ENCODE measurements around the gene HBE1. TPM values are rescaled to one million over a fixed set of nuclear protein-coding genes. Genes with fewer than 3 reads are reported as not detected.

Gene HBE1
- total and polyA plus RNA-seq, 10 of the 15 experiments (the other 5 are each of a cell fraction or from before 2014, with no cell fraction given) = 0.13 to 2.7 (median 0.62) TPM; not detected in 5

DNA sequence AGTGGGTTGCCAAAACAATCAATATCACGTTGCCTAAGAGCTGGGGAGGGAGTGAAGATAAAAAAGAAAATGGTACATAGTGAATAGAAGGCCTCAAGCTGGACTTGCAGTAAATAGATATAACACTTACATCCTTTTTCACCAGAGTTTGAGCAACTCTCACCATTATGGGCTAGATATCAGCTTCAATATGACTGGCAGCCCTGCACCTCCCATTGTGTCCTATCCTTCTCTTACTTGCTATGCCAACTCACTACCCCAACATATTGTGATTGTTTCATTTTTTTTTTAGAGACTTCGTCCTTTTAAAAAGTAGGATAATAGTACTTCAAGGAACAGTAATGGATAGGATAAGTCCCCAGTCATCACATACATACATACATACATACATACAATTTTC is 27.5 kb downstream of the HBE1 start:
- Histone ChIP-seq H3K9ac (ENCODE audit: control insufficient read depth, insufficient read depth, low read length) (no peak overlapping the region), H4K20me1 (ENCODE audit: control insufficient read depth, insufficient read depth) (no peaks in the 10 kb centered on the region), H3K4me3 (no peak overlapping the region), H3K79me2 (ENCODE audit: control insufficient read depth, insufficient read depth, low read length) (no peaks in the 10 kb centered on the region), H3K27ac (ENCODE audit: control insufficient read depth, insufficient read depth) (no peak overlapping the region), H3K27me3 (replicated peaks in 1 of 2; ENCODE audit: control insufficient read depth in 2 of 2, insufficient read depth in 2 of 2, low read length in 1 of 2) (peaks cover 0 to 2% of the 10 kb centered on the region in 2 experiments; a peak in 1 of 4 replicates), H3K4me1 (ENCODE audit: control insufficient read depth, insufficient read depth, low read length) (no peaks in the 10 kb centered on the region), H3K36me3 (ENCODE audit: control insufficient read depth in 2 of 2, insufficient read depth in 2 of 2, low read length in 1 of 2) (no peaks in the 10 kb centered on the region), H3K4me2 (ENCODE audit: control insufficient read depth, insufficient read depth) (no peak overlapping the region), H3K9me3 (replicated peaks; ENCODE audit: control insufficient read depth, insufficient read depth, low read length) (no peaks in the 10 kb centered on the region), H2AFZ (ENCODE audit: control insufficient read depth, low read depth, low read length) (no peak overlapping the region)
- ChIA-PET POLR2A (no interaction called here), SMC1A (ENCODE audit: uncharacterized antibody, unreplicated experiment) (no interaction called here), RAD21 (ENCODE audit: unreplicated experiment) (no interaction called here), CTCF (interaction anchor here (0.6 kb wide), 1 partner anchor 359 kb away, joined by 3 read pairs; no protein-coding TSS in a partner anchor)
- intact Hi-C loops (cut with micrococcal nuclease; ENCODE audit: unreplicated experiment) (no loop called here), in situ Hi-C loops (cut with MboI) (no loop called here)
- DNase-seq (ENCODE audit: low read depth, low spot score) (no peak), FAIRE-seq (no peak), ATAC-seq (no peak)
- BruUV-seq (replicated peaks) = no TSS peak
- no peak for TF ChIP-seq HCFC1 (IDR thresholded peaks at IDR 0.05; ENCODE audit: low read length)
- no peak for TF ChIP-seq PML (IDR thresholded peaks at IDR 0.05; ENCODE audit: low read length)
- TF ChIP-seq, protein P1, sequence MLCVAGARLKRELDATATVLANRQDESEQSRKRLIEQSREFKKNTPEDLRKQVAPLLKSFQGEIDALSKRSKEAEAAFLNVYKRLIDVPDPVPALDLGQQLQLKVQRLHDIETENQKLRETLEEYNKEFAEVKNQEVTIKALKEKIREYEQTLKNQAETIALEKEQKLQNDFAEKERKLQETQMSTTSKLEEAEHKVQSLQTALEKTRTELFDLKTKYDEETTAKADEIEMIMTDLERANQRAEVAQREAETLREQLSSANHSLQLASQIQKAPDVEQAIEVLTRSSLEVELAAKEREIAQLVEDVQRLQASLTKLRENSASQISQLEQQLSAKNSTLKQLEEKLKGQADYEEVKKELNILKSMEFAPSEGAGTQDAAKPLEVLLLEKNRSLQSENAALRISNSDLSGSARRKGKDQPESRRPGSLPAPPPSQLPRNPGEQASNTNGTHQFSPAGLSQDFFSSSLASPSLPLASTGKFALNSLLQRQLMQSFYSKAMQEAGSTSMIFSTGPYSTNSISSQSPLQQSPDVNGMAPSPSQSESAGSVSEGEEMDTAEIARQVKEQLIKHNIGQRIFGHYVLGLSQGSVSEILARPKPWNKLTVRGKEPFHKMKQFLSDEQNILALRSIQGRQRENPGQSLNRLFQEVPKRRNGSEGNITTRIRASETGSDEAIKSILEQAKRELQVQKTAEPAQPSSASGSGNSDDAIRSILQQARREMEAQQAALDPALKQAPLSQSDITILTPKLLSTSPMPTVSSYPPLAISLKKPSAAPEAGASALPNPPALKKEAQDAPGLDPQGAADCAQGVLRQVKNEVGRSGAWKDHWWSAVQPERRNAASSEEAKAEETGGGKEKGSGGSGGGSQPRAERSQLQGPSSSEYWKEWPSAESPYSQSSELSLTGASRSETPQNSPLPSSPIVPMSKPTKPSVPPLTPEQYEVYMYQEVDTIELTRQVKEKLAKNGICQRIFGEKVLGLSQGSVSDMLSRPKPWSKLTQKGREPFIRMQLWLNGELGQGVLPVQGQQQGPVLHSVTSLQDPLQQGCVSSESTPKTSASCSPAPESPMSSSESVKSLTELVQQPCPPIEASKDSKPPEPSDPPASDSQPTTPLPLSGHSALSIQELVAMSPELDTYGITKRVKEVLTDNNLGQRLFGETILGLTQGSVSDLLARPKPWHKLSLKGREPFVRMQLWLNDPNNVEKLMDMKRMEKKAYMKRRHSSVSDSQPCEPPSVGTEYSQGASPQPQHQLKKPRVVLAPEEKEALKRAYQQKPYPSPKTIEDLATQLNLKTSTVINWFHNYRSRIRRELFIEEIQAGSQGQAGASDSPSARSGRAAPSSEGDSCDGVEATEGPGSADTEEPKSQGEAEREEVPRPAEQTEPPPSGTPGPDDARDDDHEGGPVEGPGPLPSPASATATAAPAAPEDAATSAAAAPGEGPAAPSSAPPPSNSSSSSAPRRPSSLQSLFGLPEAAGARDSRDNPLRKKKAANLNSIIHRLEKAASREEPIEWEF (IDR thresholded peaks at IDR 0.05; ENCODE audit: insufficient replicate concordance, low read depth, low read length) = no peak
- TF ChIP-seq CREB1 (IDR thresholded peaks at IDR 0.05; ENCODE audit: low read depth) = no peak
- TF ChIP-seq CREM (IDR thresholded peaks at IDR 0.05; ENCODE audit: low read depth) = no peak
- TF ChIP-seq, protein P2, sequence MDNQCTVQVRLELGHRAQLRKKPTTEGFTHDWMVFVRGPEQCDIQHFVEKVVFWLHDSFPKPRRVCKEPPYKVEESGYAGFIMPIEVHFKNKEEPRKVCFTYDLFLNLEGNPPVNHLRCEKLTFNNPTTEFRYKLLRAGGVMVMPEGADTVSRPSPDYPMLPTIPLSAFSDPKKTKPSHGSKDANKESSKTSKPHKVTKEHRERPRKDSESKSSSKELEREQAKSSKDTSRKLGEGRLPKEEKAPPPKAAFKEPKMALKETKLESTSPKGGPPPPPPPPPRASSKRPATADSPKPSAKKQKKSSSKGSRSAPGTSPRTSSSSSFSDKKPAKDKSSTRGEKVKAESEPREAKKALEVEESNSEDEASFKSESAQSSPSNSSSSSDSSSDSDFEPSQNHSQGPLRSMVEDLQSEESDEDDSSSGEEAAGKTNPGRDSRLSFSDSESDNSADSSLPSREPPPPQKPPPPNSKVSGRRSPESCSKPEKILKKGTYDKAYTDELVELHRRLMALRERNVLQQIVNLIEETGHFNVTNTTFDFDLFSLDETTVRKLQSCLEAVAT (IDR thresholded peaks at IDR 0.05) = no peak
- TF ChIP-seq TCF7 (IDR thresholded peaks at IDR 0.05; ENCODE audit: borderline replicate concordance) = no peak
- TF ChIP-seq, protein P3, sequence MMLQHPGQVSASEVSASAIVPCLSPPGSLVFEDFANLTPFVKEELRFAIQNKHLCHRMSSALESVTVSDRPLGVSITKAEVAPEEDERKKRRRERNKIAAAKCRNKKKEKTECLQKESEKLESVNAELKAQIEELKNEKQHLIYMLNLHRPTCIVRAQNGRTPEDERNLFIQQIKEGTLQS (IDR thresholded peaks at IDR 0.05; ENCODE audit: borderline replicate concordance, extremely low read depth, low read depth, low read length) = no peak
- 0% methylated on average over 2 of the region's 2 CpGs for WGBS (ENCODE audit: insufficient coverage, insufficient replicate concordance, low lambda C conversion rate, missing lambda C conversion rate)
